ENCODE measurements around the gene CRISP1.
"Not testable (repeated sequence)": the region's sequence is repeated elsewhere in the genome, so short reads cannot be mapped to it uniquely, and the experiment has no call there.

Gene CRISP1, protein sequence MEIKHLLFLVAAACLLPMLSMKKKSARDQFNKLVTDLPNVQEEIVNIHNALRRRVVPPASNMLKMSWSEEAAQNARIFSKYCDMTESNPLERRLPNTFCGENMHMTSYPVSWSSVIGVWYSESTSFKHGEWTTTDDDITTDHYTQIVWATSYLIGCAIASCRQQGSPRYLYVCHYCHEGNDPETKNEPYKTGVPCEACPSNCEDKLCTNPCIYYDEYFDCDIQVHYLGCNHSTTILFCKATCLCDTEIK

DNA sequence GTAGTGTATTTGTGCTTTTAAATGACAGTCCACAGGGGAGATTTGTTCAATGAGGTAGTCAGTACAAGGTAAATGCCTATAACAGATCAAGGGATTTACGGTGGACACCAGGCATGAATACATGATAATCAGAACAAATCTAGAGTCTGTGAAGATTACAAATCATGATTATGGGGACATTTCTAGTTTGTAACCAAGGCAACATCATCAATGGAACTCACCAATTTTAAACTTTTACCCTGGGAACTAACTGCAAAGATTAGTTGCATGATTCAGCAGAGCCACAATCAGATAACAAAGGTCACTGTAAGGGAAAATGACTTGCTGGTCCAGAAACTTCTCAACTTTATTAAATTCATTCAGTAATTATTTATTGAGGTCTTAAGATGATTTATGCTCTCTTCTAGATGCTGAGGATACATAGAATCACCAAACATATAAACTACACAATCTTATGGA is at the start of gene CRISP1:
CRISP1 (minus strand) TSS at position 51 of the 459 bp plus-strand sequence. CDS start 9,135 bp downstream, outside the sequence.
- DNase-seq, result no peak

DNA sequence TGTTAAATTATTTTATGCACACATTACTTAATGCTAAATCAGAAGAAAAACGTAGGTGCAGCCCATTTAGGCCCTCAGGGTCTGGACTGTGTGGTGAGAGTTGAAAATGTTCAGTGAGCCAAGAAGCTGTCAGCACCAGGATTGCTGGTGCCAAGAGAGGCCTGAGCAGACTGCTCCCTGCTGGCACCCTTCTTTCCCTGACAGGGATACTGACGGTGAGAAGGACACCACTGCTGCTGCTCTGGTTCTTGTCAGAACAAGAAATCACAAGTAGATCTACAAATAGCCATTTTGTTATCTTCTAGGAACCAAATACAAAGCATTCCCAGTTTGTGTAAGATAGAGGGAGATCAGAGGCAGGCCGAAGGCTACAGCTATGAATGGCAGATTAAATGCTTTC is 48.7 kb upstream of the CRISP1 start:
- DNase-seq, result no peak

DNA sequence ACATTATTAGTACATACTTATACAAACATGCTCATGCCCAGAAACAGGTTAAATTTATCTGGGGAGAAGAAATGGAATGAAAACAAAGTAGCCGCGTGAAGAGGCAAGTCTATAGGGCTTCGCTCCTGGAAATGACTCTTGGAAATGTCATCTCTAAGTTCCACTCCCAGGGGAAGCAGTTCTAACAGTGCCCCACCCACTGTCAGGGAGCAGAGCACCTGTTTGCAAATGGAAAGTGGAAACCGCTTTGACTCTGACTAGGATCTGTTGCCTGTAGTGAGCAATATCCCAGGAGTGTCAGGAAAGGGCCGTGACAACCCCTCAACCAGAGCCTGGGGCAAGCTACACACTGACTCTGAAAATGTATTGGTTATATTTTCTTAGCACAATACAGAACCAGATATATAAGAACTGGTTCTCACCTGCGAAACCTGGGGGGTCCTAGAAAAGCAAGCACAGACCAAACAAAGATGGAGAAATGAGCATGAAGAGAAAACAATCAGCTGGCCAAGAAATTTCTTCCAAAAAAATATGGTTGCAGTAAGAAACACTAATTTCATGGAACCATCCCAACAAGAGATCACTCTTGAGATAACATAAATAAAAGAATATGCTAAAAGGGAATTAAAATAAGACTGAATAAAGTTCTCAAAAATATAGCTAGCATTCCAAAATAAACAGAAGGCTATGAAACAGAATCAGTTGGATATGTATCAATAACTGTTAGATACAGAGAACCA is 47.5 kb upstream of the CRISP1 start:
- DNase-seq, result no peak

DNA sequence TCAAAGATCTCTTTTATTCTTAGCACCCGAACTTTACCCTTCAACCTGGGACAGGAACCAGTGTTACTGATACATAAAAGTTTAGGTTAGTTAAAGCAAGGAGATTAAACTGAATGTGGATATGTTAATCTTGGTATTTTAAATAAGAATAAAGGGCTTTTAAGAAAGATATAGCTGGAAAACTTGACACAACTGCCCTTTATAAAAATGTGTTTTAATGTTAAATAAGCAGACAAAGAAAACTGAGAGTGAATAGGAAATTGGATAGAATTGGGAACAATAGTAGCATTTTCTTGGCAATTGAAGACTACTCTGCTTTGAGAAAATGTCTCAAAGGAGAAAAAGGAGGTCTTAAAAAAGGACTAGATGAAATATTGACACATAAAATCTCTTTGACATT is 45.9 kb upstream of the CRISP1 start:
- DNase-seq, result no peak

DNA sequence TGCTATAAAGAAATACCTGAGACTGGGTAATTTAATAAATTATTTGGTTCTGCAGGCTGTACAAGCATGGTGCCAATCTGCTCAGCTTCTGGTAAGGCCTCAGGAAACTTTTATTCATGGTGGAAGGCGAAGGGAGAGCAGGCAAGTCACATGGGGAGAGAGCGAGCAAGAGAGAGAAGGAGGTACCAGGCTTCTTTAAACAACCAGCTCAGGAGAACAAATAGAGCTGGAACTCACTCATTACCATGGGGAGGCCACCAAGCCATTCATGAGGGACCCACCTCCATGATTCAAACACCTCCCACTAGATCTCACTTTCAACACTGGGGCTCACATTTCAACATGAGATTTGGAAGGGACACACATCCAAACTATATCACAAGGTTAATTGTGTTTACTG is 44.9 kb upstream of the CRISP1 start:
- DNase-seq, result no peak

DNA sequence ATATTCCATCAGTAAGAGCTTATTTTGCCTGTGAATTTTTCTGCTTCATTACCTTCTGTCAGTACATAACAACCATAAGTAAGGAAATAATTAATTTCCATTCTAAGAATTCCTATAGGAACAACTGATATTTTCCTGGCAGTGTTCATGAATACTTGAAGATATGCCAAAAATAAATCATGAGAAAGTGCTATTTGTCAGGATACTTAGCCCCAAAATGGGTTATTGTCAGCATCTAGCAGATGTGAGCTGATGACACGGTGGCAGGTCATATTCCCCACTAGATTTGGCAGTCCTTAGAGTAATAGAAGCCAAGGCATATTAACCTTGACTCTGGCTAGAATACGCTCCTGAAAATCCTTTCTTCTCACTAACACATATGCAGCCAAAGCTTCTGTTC is 43.2 kb upstream of the CRISP1 start:
- no peak for DNase-seq

DNA sequence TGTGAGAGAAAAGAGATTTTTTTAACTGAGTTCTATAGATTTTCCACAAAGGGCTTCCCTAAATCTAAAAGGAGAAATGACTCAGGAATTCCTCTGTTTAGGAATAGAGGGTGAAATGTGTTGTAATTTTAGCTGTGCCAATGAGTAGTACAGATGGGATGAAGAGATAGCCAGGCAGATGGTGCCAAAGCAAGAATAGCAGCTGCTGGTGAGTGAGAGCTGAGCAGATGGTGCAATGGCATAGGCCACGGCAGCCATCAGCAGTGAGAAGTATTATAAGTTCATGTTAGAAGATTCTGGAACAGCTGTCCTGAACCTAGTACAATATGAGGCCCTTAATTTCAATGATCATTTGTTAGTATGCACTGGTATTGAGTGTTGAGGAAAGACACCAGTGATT is 40.2 kb upstream of the CRISP1 start:
- no peak for DNase-seq

DNA sequence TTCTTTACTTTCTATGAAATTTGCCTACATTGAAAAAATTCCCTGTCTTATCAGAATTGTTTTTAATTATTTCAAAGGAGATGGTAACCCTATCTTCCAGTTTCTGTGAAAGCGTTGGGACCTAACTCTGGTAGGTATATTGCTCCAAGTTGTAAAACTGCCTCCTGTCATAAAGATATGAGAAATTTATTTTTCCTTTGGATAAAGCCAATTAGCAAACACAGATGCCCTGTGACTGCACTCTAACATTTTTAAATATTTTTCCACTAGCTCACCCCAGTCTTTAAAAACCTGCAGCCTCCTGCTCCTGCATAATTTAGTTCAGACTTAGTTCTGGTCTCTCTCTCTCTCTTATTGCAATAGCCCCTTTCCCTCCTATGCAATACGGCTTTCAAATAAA is 39.0 kb upstream of the CRISP1 start:
- no peak for DNase-seq

DNA sequence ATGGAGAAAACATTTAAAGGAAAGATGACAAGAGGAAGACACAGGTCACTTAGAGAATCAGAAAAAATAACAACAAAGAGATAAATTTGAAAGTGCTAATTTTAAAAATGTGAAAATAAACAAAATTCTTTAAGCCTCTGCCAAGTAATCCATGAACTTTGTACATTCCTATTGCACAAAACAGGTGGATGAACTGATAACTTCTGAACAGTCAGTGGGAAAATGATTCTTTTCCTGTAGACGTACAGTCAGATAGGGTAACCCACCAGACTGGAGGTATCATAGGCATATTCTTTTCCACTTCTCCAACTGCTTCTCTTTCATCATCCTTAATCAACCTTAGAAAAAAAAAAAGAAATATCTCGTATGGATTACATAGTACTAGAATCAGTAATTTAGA is 36.5 kb upstream of the CRISP1 start:
- no peak for DNase-seq

DNA sequence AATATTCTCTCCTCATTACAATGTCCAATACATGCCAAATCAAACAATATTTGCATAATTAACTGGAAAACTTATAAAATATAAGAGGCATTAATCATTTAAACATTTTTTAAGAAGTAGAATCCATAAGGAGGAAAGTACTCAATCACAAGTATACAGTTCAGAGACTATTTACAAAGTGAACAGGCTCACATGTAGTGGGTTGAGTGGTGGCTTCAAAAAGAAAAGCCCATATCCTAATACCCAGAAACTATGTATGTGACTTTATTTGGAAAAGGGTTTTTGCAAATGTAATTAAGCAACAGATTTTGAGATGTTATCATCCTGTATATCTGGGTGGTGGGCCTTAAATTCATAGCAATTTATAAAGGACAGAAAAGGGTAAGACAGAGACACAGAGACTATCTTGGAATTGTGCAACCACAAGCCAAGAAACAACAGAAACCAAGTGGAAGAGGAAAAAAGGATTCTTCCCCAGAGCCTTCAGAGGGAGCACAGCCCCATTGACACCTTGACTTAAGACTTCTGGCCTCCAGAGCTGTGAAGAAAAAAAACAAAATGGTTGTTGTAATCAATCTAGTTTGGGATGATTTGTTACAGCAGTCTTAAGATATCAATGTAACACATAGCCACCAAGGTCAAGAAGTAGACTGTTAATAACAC is 32.7 kb upstream of the CRISP1 start:
- DNase-seq, result no peak

DNA sequence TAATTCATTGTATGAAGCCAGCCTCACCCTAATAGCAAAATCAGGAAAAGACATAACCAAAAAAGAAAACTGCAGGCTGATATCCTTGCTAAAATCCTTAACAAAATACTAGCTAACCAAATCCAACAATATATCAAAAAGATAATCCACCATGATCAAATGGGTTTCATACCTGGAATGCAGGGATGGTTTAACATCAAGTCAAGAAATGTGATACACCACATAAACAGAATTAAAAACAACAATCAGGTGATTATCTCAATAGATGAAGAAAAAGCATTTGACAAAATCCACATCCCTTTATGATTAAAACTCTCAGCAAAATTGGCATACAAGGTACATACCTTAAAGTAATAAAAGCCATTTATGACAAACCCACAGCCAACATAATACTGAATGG is 29.2 kb upstream of the CRISP1 start:
- DNase-seq, result not testable (repeated sequence)

DNA sequence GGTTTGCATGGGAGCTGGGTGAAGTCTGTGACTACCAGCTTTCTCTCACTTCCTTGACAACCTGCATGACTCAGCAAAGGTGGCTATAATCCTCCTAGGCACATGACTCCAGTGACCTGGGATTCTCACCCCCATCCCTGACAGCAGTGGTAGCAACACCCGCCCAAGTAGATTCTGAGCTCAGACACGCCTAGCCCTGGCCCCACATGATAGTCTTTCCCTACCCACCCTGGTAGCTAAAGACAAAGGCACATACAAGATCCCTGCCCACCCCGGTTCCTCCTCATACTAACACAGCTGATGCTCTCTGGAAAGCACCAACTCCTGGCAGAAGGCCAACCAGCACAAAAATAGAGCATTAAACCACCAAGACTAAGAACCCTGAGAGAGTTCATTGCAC is 25.9 kb upstream of the CRISP1 start:
- no peak for DNase-seq

DNA sequence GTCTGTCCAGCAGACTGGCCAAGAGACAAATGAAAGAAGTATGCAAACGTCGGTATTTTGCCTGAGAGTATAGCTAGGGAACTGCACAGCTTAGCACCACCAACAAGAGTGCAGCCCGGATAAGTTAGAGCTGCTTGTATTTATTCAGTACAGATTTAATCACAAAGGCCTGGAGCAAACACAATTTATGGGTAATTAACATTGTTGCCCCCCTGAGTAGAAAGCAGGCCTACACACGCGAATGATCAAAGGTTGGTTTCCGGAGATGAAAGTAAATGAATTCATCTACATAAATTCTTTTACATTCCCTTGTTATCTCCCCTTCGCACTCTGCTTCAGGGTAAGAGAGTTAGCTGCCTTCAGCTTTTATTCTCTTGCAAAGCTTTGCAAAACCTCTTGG is 24.7 kb upstream of the CRISP1 start:
- DNase-seq, result no peak

DNA sequence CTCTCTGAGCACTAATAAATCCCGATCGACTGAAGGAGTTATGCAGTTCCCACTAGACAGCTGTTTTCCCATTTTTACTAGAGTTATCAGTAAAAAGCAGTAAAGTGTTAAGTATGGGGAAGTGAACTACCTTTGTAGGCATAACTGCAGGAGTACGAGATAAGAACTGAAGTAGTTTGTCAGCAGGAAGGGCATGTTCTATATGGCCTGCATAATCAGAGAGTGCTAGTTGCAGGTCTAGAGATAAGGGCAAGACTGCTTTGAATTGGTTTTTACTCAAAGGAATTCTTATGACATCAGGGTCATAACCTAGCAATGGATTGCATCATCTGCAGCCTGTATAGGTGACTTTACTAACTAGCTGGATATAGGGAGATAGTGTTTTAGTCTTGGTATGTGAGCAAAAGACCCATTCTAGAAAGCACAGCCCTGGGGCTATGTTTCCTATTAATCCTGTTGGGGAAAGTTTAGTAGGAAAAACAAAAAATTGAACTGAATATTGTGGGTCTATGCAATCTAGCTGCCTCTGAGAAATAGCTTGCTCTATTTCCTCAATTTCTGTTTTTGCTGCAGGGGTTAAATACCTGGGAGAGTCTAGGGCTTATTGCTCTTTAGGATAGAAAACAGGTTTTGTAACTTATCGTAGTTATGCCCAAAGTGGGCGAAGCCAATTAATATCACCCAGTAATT is 22.6 kb upstream of the CRISP1 start:
- DNase-seq, result no peak

DNA sequence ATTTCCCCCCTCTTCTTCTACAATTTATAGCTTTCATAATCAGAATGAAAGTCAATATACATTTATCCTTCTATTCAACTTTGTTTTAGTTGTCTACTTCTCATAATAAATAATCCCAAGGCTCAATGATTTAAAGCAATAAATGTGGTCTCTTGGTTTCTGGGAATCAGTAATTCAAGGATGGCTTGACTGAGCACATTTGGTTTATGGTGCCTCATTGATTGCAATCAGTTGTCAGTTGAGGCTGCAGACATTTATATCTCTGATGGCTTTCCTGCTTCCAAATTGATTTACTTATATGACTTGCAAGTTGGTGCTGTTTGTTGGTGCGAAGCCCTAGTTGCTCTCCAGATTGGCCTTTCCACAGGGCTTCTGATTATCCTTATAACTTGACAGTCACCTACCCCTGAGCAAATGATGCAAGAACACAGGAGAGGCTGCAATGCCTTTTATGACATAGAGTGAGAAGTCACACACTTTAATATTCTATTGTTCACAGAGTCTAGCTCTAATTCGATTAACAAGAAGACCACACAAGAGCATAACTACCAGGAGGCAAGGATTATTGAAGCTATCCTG is 2.7 kb upstream of the CRISP1 start:
- no peak for DNase-seq

DNA sequence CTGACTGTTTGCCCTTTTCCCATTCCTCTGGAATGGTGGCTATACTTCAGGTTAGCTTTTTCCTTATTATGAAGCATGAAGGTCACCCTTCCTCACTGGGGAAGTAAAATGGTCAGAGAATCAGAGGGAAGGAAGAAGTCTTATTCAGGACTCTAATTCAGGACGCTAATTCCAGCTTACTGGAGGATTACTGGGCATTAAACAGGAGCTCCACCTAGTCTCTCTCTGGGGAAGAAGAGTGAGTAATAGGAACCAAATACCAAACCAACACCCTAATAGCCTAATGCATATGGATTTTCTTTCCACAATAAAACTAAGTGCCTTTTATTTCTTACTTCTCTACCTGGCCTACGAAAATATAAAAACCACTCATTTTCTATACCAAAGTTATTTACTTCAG is 10.1 kb downstream of the CRISP1 start:
- no peak for DNase-seq

DNA sequence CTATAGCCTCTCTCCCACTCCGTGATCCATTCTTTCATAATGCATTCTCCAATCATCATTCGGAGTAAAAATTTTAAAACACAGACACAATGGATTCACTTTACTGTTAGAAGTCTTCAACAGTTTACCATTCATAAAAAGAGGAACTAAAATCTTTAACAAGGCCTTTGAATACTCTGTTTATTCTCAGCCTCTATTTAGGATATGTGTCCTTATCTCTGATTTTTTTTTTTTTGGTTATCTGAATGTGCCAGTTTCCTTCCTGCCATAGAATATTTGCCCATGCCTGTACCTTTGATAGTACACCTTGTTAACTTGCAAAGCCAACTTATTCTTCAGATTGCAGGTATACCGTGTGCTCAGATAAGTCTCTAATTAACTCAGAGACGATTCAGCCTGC is 11.1 kb downstream of the CRISP1 start:
- no peak for DNase-seq

DNA sequence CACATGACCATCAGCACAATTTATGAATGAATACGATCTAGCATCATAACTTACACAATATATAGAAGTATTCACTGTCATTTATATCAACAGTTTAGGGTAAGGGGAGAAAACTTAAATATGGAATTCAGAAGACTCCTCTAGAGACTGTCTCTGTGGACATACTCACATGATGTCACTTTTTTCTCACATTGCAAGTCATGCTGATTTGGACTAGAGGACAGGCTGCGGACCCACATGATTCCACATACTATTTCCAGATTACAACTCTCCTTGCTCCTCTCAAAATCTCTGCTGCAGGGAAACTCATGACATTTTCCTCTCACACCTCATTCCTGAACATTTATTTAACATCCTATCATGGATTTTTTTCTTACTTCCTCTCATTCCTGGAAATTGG is 13.4 kb downstream of the CRISP1 start:
- DNase-seq, result no peak

DNA sequence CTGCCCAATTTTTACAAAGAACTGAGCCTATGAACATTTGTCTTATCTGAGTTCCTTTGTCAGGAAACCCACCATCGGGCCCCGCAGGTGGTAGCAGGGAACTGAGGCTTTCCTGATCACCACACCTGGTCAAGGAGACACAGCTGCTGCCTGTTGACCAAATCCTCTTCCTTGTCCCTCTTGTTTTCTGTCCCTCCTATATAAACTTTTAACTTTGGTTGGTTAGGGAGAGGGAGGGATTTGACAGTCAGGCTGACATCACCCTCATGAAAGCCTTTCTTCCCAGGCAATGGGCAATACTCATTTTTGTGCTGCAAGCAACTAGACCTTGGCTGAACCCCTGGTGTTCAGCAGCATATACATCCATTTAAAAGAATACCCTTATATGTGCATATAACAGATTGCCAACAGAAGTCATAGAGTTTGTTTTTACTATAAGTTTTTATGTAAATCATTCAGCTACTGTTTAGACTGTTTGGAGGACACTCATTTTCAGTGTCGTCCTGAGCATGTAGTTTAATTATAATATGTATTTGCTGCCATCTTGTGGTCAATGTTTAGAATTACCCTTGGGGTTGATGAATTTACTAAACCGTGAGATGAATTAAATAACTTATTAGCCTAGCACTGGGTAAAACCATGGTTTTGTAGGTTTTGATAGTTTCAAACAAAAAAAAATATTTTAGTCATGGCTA is 17.0 kb downstream of the CRISP1 start:
- DNase-seq, result no peak

DNA sequence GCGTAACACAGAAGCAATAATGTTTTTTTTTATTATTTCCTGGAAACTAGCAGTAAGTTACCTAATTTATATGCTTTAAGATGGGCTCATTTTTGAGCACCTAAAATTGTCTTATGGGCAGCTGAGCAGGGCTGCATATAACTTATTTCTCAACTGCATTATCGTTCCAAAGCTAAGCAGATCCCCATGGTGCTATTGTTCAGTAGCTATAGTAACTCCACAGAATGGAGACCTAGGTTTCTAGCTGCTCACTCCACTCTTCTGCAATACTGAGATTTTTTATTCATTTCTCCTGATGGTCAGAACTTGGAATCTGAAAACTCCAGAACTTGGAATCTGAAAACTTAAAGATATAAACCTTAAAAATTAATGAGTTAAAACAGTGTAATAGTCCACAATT is 18.7 kb downstream of the CRISP1 start:
- no peak for DNase-seq

DNA sequence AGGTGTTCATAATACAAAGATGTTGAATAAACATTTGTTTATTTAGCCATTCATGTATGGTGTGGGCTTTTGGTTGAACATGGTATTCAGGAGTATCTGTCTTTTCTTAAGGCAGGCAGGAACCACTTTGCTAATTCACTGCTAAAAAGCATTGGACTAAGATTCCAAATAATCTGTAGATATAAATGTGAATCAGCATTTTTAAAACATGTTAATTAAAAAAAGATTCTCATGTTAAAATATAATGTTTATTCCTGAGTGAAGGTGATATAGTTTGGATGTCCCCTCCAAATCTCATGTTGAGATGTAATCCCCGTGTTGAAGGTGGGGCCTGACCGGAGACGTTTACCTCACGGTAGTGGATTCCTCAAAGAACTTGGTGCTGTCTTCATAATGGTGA is 19.3 kb downstream of the CRISP1 start:
- no peak for DNase-seq

DNA sequence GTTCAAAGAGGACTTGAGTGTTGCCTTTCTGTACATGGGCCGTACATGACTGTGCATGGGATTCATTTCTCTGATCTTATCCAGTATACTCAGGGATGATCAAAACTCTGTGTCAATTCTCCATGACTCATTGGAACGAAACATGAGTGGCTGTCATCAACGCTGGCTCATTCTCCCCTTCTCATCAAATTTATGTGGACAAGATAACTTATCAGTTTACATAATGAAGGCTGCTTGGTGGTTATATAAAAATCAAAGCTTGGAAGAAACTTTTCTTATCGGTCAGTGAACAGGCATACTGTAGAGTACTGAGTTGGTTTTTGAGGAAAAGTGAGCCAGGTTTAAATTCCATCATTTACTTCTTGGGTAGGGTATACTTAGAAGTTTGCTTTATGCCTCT is 24.9 kb downstream of the CRISP1 start:
- no peak for DNase-seq

DNA sequence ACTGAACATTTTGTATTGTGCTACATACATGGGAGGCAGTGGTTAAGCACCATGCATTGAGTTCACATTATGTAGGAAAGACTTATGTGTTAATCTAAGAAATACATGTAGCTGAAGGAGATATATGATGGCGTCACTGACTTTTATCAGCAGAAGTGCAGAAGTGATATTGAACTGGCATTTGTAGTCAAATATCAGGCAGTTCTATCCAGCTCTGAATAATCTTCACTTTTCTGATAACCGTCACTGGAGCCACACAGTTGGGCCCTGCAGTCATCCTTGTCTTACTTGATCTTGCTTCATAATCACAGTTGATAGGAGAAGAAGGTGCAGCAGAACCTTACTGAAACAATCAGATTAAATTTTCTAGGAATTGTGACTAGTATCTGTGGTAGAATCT is 26.4 kb downstream of the CRISP1 start:
- DNase-seq, result no peak
